OCI-LY7 (cell line): ENCODE results near the gene CLDN10. TPM values are rescaled to one million over a fixed set of nuclear protein-coding genes. Genes with fewer than 3 reads are reported as not detected.

Experiments used
- BruUV-seq: library from RNA; stranded (reverse); fragments of 400-500 nt; replicated peaks from 2 replicates; lab custom pipeline; 2021; lab: Mats Ljungman, UMichigan
- CTCF ChIA-PET: fragments of 300-600 bp; sonication (Branson Sonifier 250); formaldehyde crosslinking; loops from one replicate; lab custom pipeline; 2022; ENCODE audit warnings: antibody characterized with exemption; ENCODE audit not compliant: unreplicated experiment; lab: Charles Lee
- POLR2A ChIA-PET: fragments of 300-600 bp; sonication (Branson Sonifier 250); formaldehyde crosslinking; loops from one replicate; lab custom pipeline; 2022; ENCODE audit warnings: antibody characterized with exemption; lab: Charles Lee
- DNase-seq: peaks from one replicate; pipeline ENCODE4 v3.0.0-alpha.2; 2015; ENCODE audit warnings: low spot score
- H2AFZ ChIP-seq: fragments of 200-600 bp; sonication (generic), shearing (Covaris generic); 2 replicates; pipeline ENCODE4 v1.6.1; 2014; ENCODE audit warnings: mild to moderate bottlenecking, antibody characterized with exemption, low read length, moderate library complexity
- H3K27ac ChIP-seq: fragments of 200-600 bp; sonication (generic); 2 replicates; pipeline ENCODE4 v1.5.1; 2014; ENCODE audit warnings: mixed run types, low read depth, mild to moderate bottlenecking, moderate library complexity, low read length, inconsistent platforms; ENCODE audit not compliant: poor library complexity, severe bottlenecking
- H3K36me3 ChIP-seq: fragments of 200-600 bp; sonication (generic); 2 replicates; pipeline ENCODE4 v1.6.1; 2014; ENCODE audit warnings: mild to moderate bottlenecking, antibody characterized with exemption, low read length, moderate library complexity, mixed read lengths; ENCODE audit not compliant: insufficient read depth
- H3K4me1 ChIP-seq: fragments of 200-600 bp; sonication (generic); 2 replicates; pipeline ENCODE4 v1.5.1; 2014; ENCODE audit warnings: mild to moderate bottlenecking, low read length; ENCODE audit not compliant: insufficient read depth, poor library complexity, severe bottlenecking
- H3K4me2 ChIP-seq: fragments of 200-600 bp; sonication (generic); 2 replicates; pipeline ENCODE4 v1.6.1; 2014; ENCODE audit warnings: mild to moderate bottlenecking, low read length
- H3K4me3 ChIP-seq: fragments of 200-600 bp; sonication (generic); 2 replicates; pipeline ENCODE4 v1.5.1; 2014; ENCODE audit warnings: mild to moderate bottlenecking, low read depth, low read length; ENCODE audit not compliant: poor library complexity, severe bottlenecking
- H3K79me2 ChIP-seq: fragments of 200-600 bp; sonication (generic); 2 replicates; pipeline ENCODE4 v1.6.1; 2016; ENCODE audit warnings: low read depth, mild to moderate bottlenecking, low read length, moderate library complexity, mixed read lengths; ENCODE audit not compliant: insufficient read depth
- H3K9me2 ChIP-seq: fragments of 200-600 bp; sonication (generic); 2 replicates; pipeline ENCODE4 v1.6.1; 2016; ENCODE audit warnings: mild to moderate bottlenecking, low read length, mixed read lengths; ENCODE audit not compliant: insufficient read depth
- H3K9me3 ChIP-seq: fragments of 200-600 bp; sonication (generic); 2 replicates; pipeline ENCODE4 v1.6.1; 2014; ENCODE audit warnings: mild to moderate bottlenecking, mixed run types, low read length, mixed read lengths
- H4K20me1 ChIP-seq: fragments of 200-600 bp; sonication (generic); 2 replicates; pipeline ENCODE4 v1.6.1; 2014; ENCODE audit warnings: mild to moderate bottlenecking, antibody characterized with exemption, low read length, moderate library complexity, mixed read lengths; ENCODE audit not compliant: insufficient read depth
- CTCF ChIP-seq: fragments of 200-600 bp; sonication (generic); conservative IDR thresholded peaks from 2 replicates; pipeline ENCODE4 v1.5.1; 2014; ENCODE audit warnings: mild to moderate bottlenecking, antibody characterized with exemption, low read length, moderate library complexity, mixed read lengths
- EZH2phosphoT487 ChIP-seq: fragments of 200-600 bp; sonication (generic); IDR thresholded peaks from 2 replicates; pipeline ENCODE4 v1.6.1; 2018; ENCODE audit warnings: low read depth, borderline replicate concordance, mild to moderate bottlenecking, mixed run types, antibody characterized with exemption, low read length, moderate library complexity, mixed read lengths
- intact Hi-C: fragments of 100-400 bp; cut with micrococcal nuclease; formaldehyde crosslinking; loops from one replicate; pipeline ENCODE4 v1.10.0; 2022; ENCODE audit not compliant: unreplicated experiment
- total RNA-seq, 2 experiments: library from RNA; depleted of rRNA in 1 of 2; stranded (reverse); fragments of >200 nt in 1 of 2; shearing (Covaris generic) in 1 of 2; gene quantifications; 2 replicates each; pipeline ENCODE4 v1.2.3, GENCODE V29; 2014 to 2022

CLDN10 gene
- total RNA-seq, 2 experiments from 2014 or later: not detected

DNA sequence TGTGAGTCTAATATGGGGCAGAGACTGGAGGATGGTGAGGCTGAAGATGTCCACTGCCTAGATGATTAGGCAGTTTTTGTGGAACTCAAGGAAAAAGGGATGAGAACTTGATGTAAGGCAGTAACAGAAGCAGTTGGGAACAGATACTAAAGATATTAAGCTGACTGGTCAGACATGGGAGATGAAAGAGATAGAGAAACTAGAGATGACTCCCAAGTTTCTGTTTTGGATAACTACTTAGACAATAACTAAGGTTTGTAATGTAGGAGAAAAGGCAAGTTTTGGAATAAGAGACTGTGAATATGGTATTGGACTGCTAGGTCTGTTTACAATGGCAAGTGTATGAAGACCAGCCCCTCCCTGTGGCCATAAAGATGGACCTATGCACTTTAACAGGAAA lies 43.5 kb upstream of the CLDN10 start:
- Histone ChIP-seq H3K4me3 (no peak overlapping the region), H4K20me1 (no peaks in the 10 kb centered on the region), H3K79me2 (no peaks in the 10 kb centered on the region), H3K4me2 (no peak overlapping the region), H3K27ac (no peak overlapping the region), H3K36me3 (no peaks in the 10 kb centered on the region), H3K9me2 (no peaks in the 10 kb centered on the region), H3K9me3 (no peaks in the 10 kb centered on the region), H2AFZ (no peak overlapping the region), H3K4me1 (no peaks in the 10 kb centered on the region)
- intact Hi-C loops: no loop called here
- DNase-seq: no peak
- BruUV-seq: no TSS peak
- no peak for TF ChIP-seq CTCF
- no peak for TF ChIP-seq EZH2phosphoT487
- ChIA-PET CTCF (no interaction called here), POLR2A (interaction anchor here (0.6 kb wide), 1 partner anchor 113 kb away, joined by 3 read pairs; no protein-coding TSS in a partner anchor)

DNA sequence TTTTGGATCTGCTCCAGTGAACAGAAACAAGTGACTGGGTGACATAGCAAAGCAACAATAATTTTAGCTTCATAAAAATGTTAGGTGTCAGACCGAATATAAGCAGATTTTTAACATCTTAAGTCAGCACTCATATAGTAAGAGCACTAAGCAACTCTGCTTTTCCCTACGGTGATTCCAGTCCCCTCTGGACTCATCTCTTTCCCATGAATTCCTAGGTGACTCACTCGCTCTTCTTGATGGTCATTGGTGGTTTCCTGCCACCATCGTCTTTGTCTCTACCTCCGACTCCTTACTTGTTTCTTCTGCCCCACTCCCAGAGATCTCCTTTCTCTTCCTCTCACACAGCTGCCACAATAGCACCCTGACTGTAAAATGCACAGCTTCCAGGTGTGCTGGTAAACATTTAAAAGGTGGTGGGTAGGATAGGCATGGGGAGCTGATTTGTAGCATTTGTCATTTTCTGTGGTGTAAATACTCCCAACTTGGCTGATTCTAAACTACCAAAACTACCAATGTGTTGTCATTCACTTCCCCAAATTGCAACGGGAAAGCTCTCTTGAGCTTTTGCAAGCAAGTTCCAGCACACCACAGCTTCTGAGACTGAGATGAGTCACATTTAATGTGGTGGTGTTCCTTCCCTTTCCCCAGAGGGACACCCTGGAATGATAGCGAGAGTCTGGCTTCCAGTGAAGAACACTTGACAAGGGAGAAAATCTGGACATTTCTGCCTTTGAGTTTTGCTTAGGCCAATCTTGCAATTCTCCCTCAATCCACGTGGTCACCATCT lies 42.8 kb upstream of the CLDN10 start:
- Histone ChIP-seq H4K20me1 (no peaks in the 10 kb centered on the region), H3K9me3 (no peaks in the 10 kb centered on the region), H3K4me1 (no peaks in the 10 kb centered on the region), H3K27ac (no peak overlapping the region), H3K9me2 (no peaks in the 10 kb centered on the region), H3K79me2 (no peaks in the 10 kb centered on the region), H2AFZ (no peak overlapping the region), H3K4me3 (no peak overlapping the region), H3K36me3 (no peaks in the 10 kb centered on the region), H3K4me2 (no peak overlapping the region)
- no peak for DNase-seq
- ChIA-PET CTCF (no interaction called here), POLR2A (no interaction called here)
- intact Hi-C loops: no loop called here
- TF ChIP-seq EZH2phosphoT487 (no peak), CTCF (no peak)
- no TSS peak for BruUV-seq

GRCh38 chr13:95510950-95511349 lies 41.6 kb upstream of the CLDN10 start:
- Histone ChIP-seq H3K79me2 (no peaks in the 10 kb centered on the region), H3K4me3 (no peak overlapping the region), H4K20me1 (no peaks in the 10 kb centered on the region), H3K4me2 (no peak overlapping the region), H3K4me1 (no peaks in the 10 kb centered on the region), H3K9me2 (no peaks in the 10 kb centered on the region), H3K27ac (no peak overlapping the region), H3K36me3 (no peaks in the 10 kb centered on the region), H3K9me3 (no peaks in the 10 kb centered on the region), H2AFZ (no peak overlapping the region)
- TF ChIP-seq CTCF: no peak
- no peak for TF ChIP-seq EZH2phosphoT487
- ChIA-PET CTCF (no interaction called here), POLR2A (no interaction called here)
- intact Hi-C loops: no loop called here
- BruUV-seq: no TSS peak
- no peak for DNase-seq
